Measurements from ENCODE around the gene RHOA.

RHOA gene

DNA sequence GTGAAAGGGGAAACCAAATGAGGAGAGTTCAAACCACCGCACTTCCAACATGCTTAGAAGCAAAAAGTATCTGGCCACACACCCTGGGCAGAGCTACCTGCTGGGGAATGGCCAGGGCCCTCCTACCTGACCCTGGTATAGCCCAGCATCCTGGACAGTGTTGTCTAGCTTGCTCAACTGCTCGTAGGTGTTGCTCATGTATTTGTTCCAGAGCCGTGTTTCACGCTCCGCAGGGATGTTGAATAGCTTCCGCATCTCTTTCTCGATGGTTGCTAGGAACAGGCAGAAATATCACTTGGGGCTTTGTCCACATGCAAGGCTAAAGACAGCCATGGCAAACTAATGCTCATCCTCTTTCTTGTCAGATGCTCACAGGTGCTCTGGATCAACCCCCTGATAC lies 87.0 kb downstream of the RHOA start:
- DNase-seq (ENCODE audit: low read depth) = no peak

DNA sequence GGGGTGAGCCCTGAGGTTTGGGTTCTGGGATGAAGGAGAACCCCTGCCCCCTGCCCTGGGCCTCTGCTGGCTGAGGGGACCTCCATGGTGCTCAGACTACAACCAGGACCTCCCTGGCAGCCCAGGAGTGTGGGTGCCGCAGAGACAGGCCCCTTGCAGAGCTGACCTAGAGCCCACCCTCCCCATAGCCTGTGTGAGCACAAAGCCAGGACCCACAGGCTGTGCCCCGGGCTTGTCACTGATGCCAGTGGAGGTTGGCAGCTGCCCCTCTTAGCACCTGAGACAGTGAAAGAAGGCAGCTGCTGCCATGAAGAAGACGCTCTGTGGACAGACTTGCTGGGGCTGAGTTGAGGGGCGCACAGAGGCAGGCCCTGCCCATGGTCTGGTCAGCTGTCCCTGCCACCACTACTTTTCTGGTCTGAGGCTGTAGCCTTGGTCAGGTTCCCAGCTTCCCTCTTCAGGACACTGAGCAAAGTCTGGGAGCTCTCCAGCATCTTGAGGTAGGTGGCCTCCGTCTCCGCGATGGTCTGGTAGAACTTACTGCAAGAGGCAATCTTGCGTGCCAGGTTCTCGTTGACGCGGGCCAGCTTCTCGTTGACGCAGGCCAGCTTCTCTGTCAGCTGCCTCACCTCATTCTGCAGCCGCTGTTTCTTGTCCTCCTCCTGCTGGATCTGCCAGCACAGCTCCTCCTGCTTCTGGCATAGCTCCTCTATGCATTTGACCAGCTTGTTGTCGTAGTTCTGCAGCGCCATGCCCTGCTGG lies 94.9 kb downstream of the RHOA start:
- no peak for DNase-seq (ENCODE audit: low read depth)

DNA sequence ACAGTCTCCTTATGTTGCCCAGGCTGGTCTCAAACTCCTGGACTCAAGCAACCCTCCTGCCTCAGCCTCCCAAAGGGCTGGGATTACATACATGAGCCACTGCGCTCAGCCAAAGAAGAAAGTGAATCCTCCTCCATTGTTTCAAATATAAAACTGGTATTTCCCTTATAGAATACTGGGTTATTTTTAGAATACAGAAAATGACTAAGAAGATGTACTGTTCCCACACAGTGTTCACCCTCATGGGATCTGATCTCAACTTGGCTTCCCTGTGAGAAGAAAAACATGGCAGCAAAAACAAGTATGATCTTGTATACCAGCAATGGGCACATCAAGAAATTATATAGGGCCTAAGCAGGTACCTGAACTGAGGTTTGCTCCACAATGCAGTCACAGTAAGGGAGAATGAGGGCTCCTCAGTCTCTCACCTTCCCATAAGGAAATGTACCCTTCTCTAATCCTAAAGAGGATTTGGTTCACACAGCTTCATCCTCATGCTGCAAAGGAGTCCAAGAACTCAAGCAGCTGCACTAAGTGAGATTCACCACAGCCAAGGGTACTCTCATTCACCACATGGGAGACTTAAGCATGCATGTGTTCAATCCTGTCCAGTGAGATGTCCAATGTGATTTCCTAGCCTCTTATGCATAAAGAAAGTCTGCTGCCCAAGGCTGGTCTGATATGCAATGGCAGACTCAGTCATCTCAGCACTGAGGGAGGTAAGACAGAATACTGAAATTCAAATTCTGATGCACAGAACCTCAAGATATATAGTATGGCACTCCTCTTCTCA lies 97.7 kb downstream of the RHOA start:
- DNase-seq (ENCODE audit: low read depth) = peak; percentile 14

DNA sequence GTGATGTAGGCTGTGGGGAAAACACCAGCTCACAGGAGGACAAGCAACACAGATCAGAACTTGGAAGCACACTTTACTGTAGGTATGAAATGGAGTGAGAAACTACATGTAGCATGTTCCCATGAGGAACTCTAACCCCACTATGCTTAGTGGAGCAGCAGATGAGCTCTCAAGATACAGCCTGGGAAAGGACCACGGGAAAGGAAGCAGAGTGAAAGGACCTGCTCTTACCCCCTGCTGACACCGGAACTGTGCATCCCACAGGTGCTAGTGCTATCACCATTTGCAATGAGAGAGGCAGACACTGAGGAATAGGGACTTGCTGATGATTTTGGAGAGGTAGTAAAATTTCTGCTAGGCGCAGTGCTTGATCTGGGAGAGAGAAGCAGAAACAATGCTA lies 100.5 kb downstream of the RHOA start:
- no peak for DNase-seq (ENCODE audit: low read depth)

DNA sequence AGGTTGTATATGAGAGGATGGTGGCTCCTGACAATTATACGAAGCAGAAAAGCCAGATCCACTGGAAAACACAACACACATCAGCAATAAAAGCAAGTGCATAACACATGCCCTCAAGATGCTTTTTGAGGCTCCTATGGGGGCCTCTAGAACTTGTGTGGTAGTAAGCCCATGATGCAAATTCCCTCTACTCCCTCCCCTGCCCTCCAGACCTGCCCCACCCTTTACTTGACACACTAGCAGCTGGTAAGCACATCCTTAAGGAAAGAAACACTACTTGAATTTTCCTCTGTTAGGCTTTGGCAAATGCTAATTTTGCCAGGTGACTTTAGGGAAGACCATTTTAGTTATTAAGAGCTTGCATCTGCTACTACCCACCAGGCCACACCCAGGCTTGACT lies 101.1 kb downstream of the RHOA start:
- no peak for DNase-seq (ENCODE audit: low read depth)
